ENCODE data around the gene ITPK1. TPM values are rescaled to one million over a fixed set of nuclear protein-coding genes. Genes with fewer than 3 reads are reported as not detected.
"Not testable (repeated sequence)": the region's sequence is repeated elsewhere in the genome, so short reads cannot be mapped to it uniquely, and the experiment has no call there.

Gene ITPK1
- polyA plus RNA-seq (2013, experiment 1 of 2): 33.1 TPM
- polyA plus RNA-seq (2013, experiment 2 of 2): 33.6 TPM

DNA sequence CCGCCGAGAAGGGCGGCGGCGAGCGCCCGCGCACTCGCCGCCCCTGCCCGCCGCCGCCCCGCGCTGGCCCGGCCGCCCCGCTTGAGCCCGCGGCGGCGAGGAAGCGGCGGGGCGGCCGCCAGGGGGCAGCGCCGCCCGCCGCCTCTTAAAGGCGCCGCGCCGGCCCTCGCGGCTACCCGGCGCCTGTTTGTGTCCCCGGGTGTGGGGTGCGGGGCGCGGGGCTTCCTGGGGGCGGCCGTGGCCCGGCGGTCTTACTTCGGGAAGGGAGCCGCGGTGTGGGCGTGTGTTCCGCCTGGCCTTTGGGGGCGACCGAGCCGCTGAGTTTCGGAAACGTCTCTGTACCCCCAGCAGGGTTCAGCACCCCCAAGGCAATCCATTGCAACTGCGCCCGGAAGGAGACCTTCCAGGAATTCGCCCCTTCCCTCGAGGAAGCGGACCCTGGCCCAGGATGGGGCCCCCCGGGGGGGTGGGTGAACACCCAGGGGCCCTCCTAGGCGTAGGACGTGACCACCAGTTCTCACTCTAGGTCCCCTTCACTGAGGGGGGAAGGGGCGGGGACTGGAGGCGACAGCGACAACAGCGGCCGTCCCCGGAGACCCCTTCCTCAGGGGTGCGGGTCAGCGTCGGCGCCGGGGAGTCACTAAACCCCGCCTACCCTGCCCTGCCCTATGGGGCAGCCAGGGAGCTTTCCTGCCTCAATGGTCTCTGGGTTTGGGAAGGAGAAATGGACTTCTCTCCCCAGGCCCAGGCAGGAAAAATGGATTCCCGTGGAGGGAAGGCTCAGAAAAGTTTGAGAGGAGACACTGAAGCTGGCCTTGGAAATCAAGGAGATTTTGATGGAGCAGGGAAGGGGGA is at the start of gene ITPK1:
ITPK1 (minus strand) TSS at position 105 of the 855 bp plus-strand sequence. CDS start 762 bp downstream, outside the sequence.
- Histone ChIP-seq H3K4ac (ENCODE audit: low read depth, low read length) (peak within 1 kb of the TSS; percentile 83), H2AK5ac (ENCODE audit: low read length) (no peak within 1 kb of the TSS)
- DNase-seq: peak; percentile 65

GRCh38 chr14:93163564-93163963 is 47.8 kb upstream of the ITPK1 start:
- Histone ChIP-seq H3K18ac (ENCODE audit: low read length) (no peak overlapping the region), H3K9ac (ENCODE audit: low read length) (no peak overlapping the region), H3K36me3 (ENCODE audit: control insufficient read depth, insufficient read depth, low read length) (no peaks in the 10 kb centered on the region), H3K79me2 (ENCODE audit: control insufficient read depth, insufficient read depth, low read length) (no peaks in the 10 kb centered on the region), H3K4me3 (ENCODE audit: low read length) (no peak overlapping the region), H2BK15ac (replicated peaks; ENCODE audit: low read depth) (no peak overlapping the region), H3K4me1 (ENCODE audit: control insufficient read depth, low read depth, low read length) (no peaks in the 10 kb centered on the region), H4K8ac (ENCODE audit: low read depth, low read length) (no peak overlapping the region), H3K4me2 (ENCODE audit: low read length) (no peak overlapping the region), H3K4ac (ENCODE audit: low read depth, low read length) (no peak overlapping the region), H4K5ac (ENCODE audit: low read length) (no peak overlapping the region), H3K27ac (ENCODE audit: low read depth, low read length) (no peak overlapping the region), H2BK5ac (ENCODE audit: low read length) (no peak overlapping the region), H3K23ac (ENCODE audit: low read length) (no peak overlapping the region), H2AK5ac (ENCODE audit: low read length) (no peak overlapping the region), H2BK120ac (ENCODE audit: low read depth, low read length) (no peak overlapping the region), H3K56ac (ENCODE audit: low read length) (no peak overlapping the region), H3K27me3 (ENCODE audit: insufficient read depth, low read length, poor library complexity) (no peaks in the 10 kb centered on the region), H3K79me1 (ENCODE audit: low read length) (no peaks in the 10 kb centered on the region)
- no CpG with 5 or more reads among the region's 5 CpGs for WGBS (ENCODE audit: extremely low coverage, insufficient coverage, low lambda C conversion rate)
- no peak for DNase-seq

More for the DNA sequence above, at the start of gene ITPK1:
- H4K8ac ChIP-seq (ENCODE audit: low read depth, low read length): peak within 1 kb of the TSS; percentile 98
- no peaks in the 10 kb centered on the region for H3K36me3 ChIP-seq (ENCODE audit: control insufficient read depth, insufficient read depth, low read length)
- peaks cover 6% of the 10 kb centered on the region for H3K79me2 ChIP-seq (ENCODE audit: control insufficient read depth, insufficient read depth, low read length)
- peaks cover 4% of the 10 kb centered on the region for H3K4me1 ChIP-seq (ENCODE audit: control insufficient read depth, low read depth, low read length)
- WGBS (ENCODE audit: extremely low coverage, insufficient coverage, low lambda C conversion rate): no CpG with 5 or more reads among the region's 77 CpGs
- no peak within 1 kb of the TSS for H2BK5ac ChIP-seq (ENCODE audit: low read length)
- H3K56ac ChIP-seq (ENCODE audit: low read length): peak within 1 kb of the TSS; percentile 89
- H2BK15ac ChIP-seq (replicated peaks; ENCODE audit: low read depth): no peak within 1 kb of the TSS
- no peaks in the 10 kb centered on the region for H3K27me3 ChIP-seq (ENCODE audit: insufficient read depth, low read length, poor library complexity)
- H2BK120ac ChIP-seq (ENCODE audit: low read depth, low read length): peak within 1 kb of the TSS; percentile 51
- H3K18ac ChIP-seq (ENCODE audit: low read length): peak within 1 kb of the TSS; percentile 96
- peak within 1 kb of the TSS; percentile 66 for H3K23ac ChIP-seq (ENCODE audit: low read length)
- no peak within 1 kb of the TSS for H4K5ac ChIP-seq (ENCODE audit: low read length)
- peak within 1 kb of the TSS; percentile 82 for H3K4me3 ChIP-seq (ENCODE audit: low read length)
- peak within 1 kb of the TSS; percentile 74 for H3K4me2 ChIP-seq (ENCODE audit: low read length)
- peak within 1 kb of the TSS; percentile 84 for H3K9ac ChIP-seq (ENCODE audit: low read length)
- H3K27ac ChIP-seq (ENCODE audit: low read depth, low read length): peak within 1 kb of the TSS; percentile 96
- H3K79me1 ChIP-seq (ENCODE audit: low read length): peaks cover 1% of the 10 kb centered on the region

DNA sequence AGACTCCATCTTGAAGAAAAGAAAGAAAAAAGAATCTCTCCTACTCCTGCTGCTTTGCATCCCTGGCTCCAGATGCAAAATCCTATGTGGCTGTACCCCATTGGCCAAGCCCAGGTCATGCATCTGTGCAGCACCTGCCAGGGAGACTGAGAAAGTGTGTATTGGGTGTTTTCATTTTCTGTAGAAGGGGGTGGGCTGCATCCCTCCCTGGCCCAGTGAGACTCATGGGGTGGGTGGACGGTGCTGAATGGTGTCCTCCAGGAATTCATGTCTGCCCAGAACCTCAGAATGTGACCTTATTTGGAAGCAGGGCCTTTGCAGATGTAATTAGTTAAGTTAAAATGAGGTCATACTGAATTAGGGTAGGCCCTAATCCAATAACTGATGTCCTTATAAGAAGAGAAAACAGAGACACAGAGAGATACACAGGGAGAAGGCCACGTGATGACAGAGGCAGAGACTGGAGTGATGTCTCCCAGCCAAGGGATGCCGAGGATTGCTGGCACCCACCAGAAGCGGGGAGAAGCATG is 45.8 kb upstream of the ITPK1 start:
- H2BK120ac ChIP-seq (ENCODE audit: low read depth, low read length): no peak overlapping the region
- no peak overlapping the region for H3K4me2 ChIP-seq (ENCODE audit: low read length)
- no peak for DNase-seq
- H2BK5ac ChIP-seq (ENCODE audit: low read length): no peak overlapping the region
- H3K27me3 ChIP-seq (ENCODE audit: insufficient read depth, low read length, poor library complexity): no peaks in the 10 kb centered on the region
- no peak overlapping the region for H3K23ac ChIP-seq (ENCODE audit: low read length)
- no peak overlapping the region for H3K4me3 ChIP-seq (ENCODE audit: low read length)
- no peaks in the 10 kb centered on the region for H3K36me3 ChIP-seq (ENCODE audit: control insufficient read depth, insufficient read depth, low read length)
- H3K18ac ChIP-seq (ENCODE audit: low read length): no peak overlapping the region
- H3K27ac ChIP-seq (ENCODE audit: low read depth, low read length): no peak overlapping the region
- H3K9ac ChIP-seq (ENCODE audit: low read length): no peak overlapping the region
- H2BK15ac ChIP-seq (replicated peaks; ENCODE audit: low read depth): no peak overlapping the region
- H4K5ac ChIP-seq (ENCODE audit: low read length): no peak overlapping the region
- no peak overlapping the region for H4K8ac ChIP-seq (ENCODE audit: low read depth, low read length)
- no peaks in the 10 kb centered on the region for H3K79me1 ChIP-seq (ENCODE audit: low read length)
- no peaks in the 10 kb centered on the region for H3K4me1 ChIP-seq (ENCODE audit: control insufficient read depth, low read depth, low read length)
- H3K79me2 ChIP-seq (ENCODE audit: control insufficient read depth, insufficient read depth, low read length): no peaks in the 10 kb centered on the region
- no peak overlapping the region for H3K4ac ChIP-seq (ENCODE audit: low read depth, low read length)
- no peak overlapping the region for H2AK5ac ChIP-seq (ENCODE audit: low read length)
- no peak overlapping the region for H3K56ac ChIP-seq (ENCODE audit: low read length)
- whole genome bisulfite sequencing (ENCODE audit: extremely low coverage, insufficient coverage, low lambda C conversion rate): no CpG with 5 or more reads among the region's 4 CpGs

DNA sequence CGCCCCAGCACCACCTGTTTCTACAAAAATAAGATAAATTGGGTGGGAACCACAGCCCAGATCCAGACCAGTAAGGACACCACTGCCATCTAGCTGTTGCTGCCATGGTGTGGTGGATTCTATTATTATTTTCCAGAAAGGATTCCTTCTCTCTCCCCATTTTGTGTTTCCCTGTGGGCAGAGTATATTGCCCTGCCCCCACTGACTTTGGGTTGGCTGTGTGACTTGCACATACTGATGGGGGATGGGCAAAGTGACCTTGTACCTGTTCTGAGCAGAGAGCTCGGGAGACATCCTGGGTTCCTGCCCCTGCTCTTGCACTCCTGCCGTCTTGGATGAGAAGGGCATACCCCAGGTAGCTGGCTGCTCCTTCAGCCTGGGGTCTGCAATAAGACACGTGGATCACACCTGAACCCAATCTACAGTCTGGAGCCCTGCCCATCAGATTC is 44.7 kb upstream of the ITPK1 start:
- peak; percentile 66 for DNase-seq
- no peak overlapping the region for H4K8ac ChIP-seq (ENCODE audit: low read depth, low read length)
- H3K9ac ChIP-seq (ENCODE audit: low read length): no peak overlapping the region
- H3K4me3 ChIP-seq (ENCODE audit: low read length): no peak overlapping the region
- H2BK120ac ChIP-seq (ENCODE audit: low read depth, low read length): no peak overlapping the region
- no CpG with 5 or more reads among the region's 4 CpGs for WGBS (ENCODE audit: extremely low coverage, insufficient coverage, low lambda C conversion rate)
- H3K23ac ChIP-seq (ENCODE audit: low read length): no peak overlapping the region
- H3K79me2 ChIP-seq (ENCODE audit: control insufficient read depth, insufficient read depth, low read length): no peaks in the 10 kb centered on the region
- H3K56ac ChIP-seq (ENCODE audit: low read length): no peak overlapping the region
- H3K27me3 ChIP-seq (ENCODE audit: insufficient read depth, low read length, poor library complexity): no peaks in the 10 kb centered on the region
- H4K5ac ChIP-seq (ENCODE audit: low read length): no peak overlapping the region
- H3K79me1 ChIP-seq (ENCODE audit: low read length): no peaks in the 10 kb centered on the region
- H2BK5ac ChIP-seq (ENCODE audit: low read length): no peak overlapping the region
- no peaks in the 10 kb centered on the region for H3K36me3 ChIP-seq (ENCODE audit: control insufficient read depth, insufficient read depth, low read length)
- no peak overlapping the region for H2BK15ac ChIP-seq (replicated peaks; ENCODE audit: low read depth)
- H3K4me1 ChIP-seq (ENCODE audit: control insufficient read depth, low read depth, low read length): no peaks in the 10 kb centered on the region
- no peak overlapping the region for H3K4ac ChIP-seq (ENCODE audit: low read depth, low read length)
- no peak overlapping the region for H2AK5ac ChIP-seq (ENCODE audit: low read length)
- H3K27ac ChIP-seq (ENCODE audit: low read depth, low read length): no peak overlapping the region
- H3K4me2 ChIP-seq (ENCODE audit: low read length): no peak overlapping the region
- H3K18ac ChIP-seq (ENCODE audit: low read length): no peak overlapping the region

DNA sequence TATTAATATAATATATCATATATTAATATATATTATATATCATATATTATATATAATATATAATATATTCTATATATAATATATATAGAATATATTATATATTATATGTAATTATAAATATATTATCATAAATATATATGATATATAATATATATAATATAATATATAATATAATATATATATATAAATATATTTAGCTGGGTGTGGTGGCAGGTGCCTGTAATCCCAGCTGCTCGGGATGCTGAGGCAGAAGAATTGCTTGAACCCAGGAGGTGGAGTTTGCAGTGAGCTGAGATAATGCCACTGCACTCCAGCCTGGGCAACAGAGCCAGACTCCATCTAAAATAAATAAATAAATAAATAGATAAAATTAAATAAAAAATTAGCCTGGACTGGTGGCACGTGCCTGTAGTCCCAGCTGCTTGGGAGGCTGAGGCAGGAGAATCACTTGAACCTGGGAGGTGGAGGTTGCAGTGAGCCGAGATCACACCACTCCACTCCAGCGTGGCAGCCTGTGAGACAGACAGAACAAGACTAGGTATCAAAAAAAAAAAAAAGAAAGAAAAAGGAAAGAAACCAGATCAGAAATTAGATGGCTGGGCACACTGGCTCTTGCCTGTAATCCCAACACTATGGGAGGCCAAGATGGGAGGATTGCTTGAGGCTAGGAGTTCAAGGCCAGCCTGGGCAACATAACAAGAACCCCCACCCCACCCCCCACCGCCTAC is 44.1 kb upstream of the ITPK1 start:
- not testable (repeated sequence) for H3K9ac ChIP-seq (ENCODE audit: low read length); H3K56ac ChIP-seq (ENCODE audit: low read length); H2BK5ac ChIP-seq (ENCODE audit: low read length); H3K18ac ChIP-seq (ENCODE audit: low read length); H2BK15ac ChIP-seq (replicated peaks; ENCODE audit: low read depth); H3K4ac ChIP-seq (ENCODE audit: low read depth, low read length); H3K79me2 ChIP-seq (ENCODE audit: control insufficient read depth, insufficient read depth, low read length); H2AK5ac ChIP-seq (ENCODE audit: low read length); H3K79me1 ChIP-seq (ENCODE audit: low read length); H4K8ac ChIP-seq (ENCODE audit: low read depth, low read length); H3K4me1 ChIP-seq (ENCODE audit: control insufficient read depth, low read depth, low read length); H3K36me3 ChIP-seq (ENCODE audit: control insufficient read depth, insufficient read depth, low read length); H4K5ac ChIP-seq (ENCODE audit: low read length); H3K4me3 ChIP-seq (ENCODE audit: low read length); H3K23ac ChIP-seq (ENCODE audit: low read length); H3K27me3 ChIP-seq (ENCODE audit: insufficient read depth, low read length, poor library complexity); H3K4me2 ChIP-seq (ENCODE audit: low read length); H2BK120ac ChIP-seq (ENCODE audit: low read depth, low read length); H3K27ac ChIP-seq (ENCODE audit: low read depth, low read length); DNase-seq
- no CpG with 5 or more reads among the region's 5 CpGs for WGBS (ENCODE audit: extremely low coverage, insufficient coverage, low lambda C conversion rate)
